ENCODE measurements around the gene TXNIP. TPM values are rescaled to one million over a fixed set of nuclear protein-coding genes. Genes with fewer than 3 reads are reported as not detected.
A peak's percentile ranks its signal among the peaks of the same experiment; 100 is the strongest.
"Not testable (repeated sequence)": the region's sequence is repeated elsewhere in the genome, so short reads cannot be mapped to it uniquely, and the experiment has no call there.

TXNIP gene
- polyA plus RNA-seq, 1 donor: 607 TPM

DNA sequence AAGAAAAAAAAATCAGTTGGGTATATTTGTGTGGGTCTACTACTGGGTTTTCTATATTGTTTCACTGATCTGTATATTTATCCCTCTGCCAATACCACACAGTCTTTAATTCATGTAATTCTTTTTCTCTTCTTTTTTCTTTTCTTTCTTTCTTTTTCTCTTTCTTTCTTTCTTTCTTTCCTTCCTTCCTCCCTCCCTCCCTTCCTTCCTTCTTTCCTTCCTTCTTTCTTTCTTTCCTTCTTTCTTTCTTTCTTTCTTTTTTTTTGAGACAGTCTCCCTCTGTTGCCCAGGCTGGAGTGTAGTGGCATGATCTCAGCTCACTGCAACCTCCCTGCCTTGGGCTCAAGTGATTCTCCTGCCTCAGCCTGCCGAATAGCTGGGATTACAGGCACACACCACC lies 30.3 kb upstream of the TXNIP start:
- not testable (repeated sequence) for H3K27me3 ChIP-seq (ENCODE audit: control insufficient read depth, insufficient read depth, low read length); H3K27ac ChIP-seq (ENCODE audit: low read length); H3K4me3 ChIP-seq (ENCODE audit: low read length); DNase-seq; H3K4me1 ChIP-seq (ENCODE audit: control insufficient read depth, insufficient read depth, low read length); H3K9me3 ChIP-seq (ENCODE audit: control insufficient read depth, low read depth, low read length); H3K36me3 ChIP-seq (ENCODE audit: control insufficient read depth, insufficient read depth, low read length)
- no CpG with 5 or more reads among the region's 1 CpG for whole genome bisulfite sequencing (ENCODE audit: insufficient coverage, low lambda C conversion rate)

DNA sequence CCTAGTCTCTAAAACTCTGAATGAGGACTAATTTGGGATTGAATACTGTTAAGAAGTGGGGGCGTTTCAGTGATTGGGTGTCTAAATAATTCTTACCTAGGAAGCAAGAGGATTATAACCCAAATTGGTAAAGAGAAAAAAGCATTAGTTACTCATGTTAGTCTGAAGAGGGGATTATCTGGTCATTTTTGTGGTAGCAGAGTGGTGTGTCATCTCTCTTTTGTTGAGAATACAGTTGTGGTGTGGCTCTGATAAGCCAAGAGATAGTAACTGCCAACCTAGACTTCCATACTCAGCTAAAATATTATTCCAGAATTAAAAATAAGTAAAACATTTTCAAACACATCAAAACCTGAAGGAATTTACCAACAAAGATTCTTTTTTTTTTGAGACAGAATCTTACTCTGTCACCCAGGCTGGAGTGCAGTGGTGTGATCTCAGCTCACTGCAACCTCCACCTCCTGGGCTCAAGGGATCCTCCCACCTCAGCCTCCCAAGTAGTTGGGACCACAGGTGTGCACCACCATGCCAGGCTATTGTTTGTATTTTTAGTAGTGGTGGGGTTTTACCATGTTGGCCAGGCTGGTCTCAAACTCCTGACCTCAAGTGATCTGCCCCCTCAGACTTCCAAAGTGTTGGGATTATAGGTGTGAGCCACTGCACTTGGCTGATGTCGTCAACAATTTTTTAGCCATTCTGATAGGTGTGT lies 29.6 kb upstream of the TXNIP start:
- not testable (repeated sequence) for H3K36me3 ChIP-seq (ENCODE audit: control insufficient read depth, insufficient read depth, low read length); DNase-seq; H3K4me1 ChIP-seq (ENCODE audit: control insufficient read depth, insufficient read depth, low read length); H3K4me3 ChIP-seq (ENCODE audit: low read length); H3K27ac ChIP-seq (ENCODE audit: low read length); H3K9me3 ChIP-seq (ENCODE audit: control insufficient read depth, low read depth, low read length)
- 100% methylated on average over 1 of the region's 2 CpGs for WGBS (ENCODE audit: insufficient coverage, low lambda C conversion rate)
- H3K27me3 ChIP-seq (ENCODE audit: control insufficient read depth, insufficient read depth, low read length): peaks cover 11% of the 10 kb centered on the region

DNA sequence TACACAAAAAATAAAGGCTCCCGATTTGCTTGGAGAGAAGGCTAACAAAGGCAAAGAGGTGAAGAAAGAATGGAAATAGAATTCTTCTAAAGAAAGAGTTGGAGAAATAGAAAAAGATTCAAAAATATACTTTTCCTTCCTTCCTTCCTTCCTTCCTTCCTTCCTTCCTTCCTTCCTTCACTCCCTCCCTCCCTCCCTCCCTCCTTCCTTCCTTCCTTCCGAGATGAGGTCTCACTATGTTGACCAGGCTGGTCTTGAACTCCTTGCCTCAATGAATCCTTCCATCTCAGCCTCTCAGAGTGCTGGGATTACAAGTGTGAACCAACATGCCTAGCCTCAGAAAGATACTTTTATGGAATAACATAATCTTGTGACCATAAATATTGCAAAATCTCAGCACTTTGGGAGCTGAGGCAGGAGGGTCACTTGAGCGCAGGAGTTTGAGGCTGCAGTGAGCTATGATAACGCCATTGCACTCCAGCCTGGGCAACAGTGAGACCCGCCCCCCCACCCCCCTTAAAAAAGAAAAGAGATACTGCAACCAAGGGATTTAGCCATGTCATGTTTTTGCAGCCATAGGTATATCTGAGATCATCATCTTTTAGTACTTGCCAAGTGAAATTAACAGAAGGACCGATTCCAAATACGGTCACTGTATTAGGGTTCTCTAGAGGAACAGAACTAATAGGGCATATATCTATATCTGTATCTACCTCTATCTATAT lies 26.2 kb upstream of the TXNIP start:
- H3K4me1 ChIP-seq (ENCODE audit: control insufficient read depth, insufficient read depth, low read length): peaks cover 5% of the 10 kb centered on the region
- DNase-seq: no peak
- 88% methylated on average over 1 of the region's 7 CpGs for WGBS (ENCODE audit: insufficient coverage, low lambda C conversion rate)
- no peak overlapping the region for H3K4me3 ChIP-seq (ENCODE audit: low read length)
- H3K9me3 ChIP-seq (ENCODE audit: control insufficient read depth, low read depth, low read length): peaks cover 3% of the 10 kb centered on the region
- H3K36me3 ChIP-seq (ENCODE audit: control insufficient read depth, insufficient read depth, low read length): no peaks in the 10 kb centered on the region
- no peak overlapping the region for H3K27ac ChIP-seq (ENCODE audit: low read length)
- peaks cover 41% of the 10 kb centered on the region for H3K27me3 ChIP-seq (ENCODE audit: control insufficient read depth, insufficient read depth, low read length)

DNA sequence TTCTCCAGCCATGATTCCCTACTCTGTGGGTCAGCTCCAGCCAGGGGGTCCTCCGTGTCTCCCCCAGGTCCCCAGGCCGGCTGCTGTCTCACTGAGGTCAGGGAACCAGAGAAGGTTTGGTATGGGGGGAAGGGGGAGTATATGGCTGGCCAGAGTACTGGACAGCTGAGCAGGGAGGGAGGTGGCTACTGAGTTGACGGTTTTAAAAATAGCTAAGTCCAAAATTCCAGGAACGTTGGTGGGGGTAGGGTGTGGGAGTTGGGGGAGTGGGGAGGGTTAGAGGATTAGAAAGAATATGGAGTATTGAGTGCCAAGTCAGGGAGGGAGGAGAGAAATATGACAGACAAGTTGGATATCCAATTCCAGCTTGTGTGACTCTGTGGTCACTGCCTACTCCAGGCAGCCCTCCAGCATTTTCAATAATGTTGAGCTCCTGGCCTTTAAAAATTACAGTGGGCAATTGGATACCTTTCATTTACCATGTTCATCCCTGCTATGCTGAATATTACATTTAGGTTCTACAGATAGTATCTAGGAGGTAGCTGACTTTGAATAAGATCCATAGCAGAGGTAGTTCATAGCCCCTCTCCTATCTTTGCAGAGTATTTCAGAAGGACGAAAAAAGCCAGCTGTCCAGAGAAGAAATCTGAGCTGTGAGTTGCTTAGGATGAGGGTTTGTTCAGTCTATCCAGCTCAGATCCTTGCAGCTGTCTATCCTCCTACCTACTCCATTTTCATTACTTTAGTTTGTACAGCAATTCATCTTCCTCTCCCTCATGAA lies 25.4 kb upstream of the TXNIP start, which contains the start of gene HJV:
HJV (minus strand) TSS at position 114 of the 781 bp plus-strand sequence. CDS start 1,504 bp downstream, outside the sequence.
- Histone ChIP-seq H3K9me3 (ENCODE audit: control insufficient read depth, low read depth, low read length) (peaks cover 3% of the 10 kb centered on the region), H3K4me1 (ENCODE audit: control insufficient read depth, insufficient read depth, low read length) (peaks cover 5% of the 10 kb centered on the region), H3K27me3 (ENCODE audit: control insufficient read depth, insufficient read depth, low read length) (peaks cover 41% of the 10 kb centered on the region), H3K36me3 (ENCODE audit: control insufficient read depth, insufficient read depth, low read length) (no peaks in the 10 kb centered on the region), H3K4me3 (ENCODE audit: low read length) (no peak within 1 kb of the TSS), H3K27ac (ENCODE audit: low read length) (no peak within 1 kb of the TSS)
- no peak for DNase-seq
- no CpG with 5 or more reads among the region's 5 CpGs for WGBS (ENCODE audit: insufficient coverage, low lambda C conversion rate)

DNA sequence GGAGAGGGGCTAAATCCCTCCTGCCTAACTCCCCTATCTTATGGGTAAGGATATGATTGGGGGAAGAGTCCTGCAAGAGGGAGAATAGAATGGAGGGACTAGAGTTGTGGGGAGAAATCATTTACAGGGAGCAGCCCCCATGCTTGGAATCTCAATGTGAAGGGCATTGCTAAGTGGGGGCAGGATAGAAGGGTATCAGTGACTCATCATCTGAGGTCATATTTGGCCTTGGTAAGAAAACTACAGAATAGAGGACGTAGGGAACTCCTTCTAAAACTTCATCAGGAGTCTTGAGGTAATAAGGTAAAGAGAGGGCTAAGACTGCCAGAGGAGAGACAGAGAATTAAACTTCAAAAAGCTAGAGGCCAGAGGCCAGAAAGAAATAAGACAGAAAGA lies 24.7 kb upstream of the TXNIP start:
- Histone ChIP-seq H3K36me3 (ENCODE audit: control insufficient read depth, insufficient read depth, low read length) (no peaks in the 10 kb centered on the region), H3K27me3 (ENCODE audit: control insufficient read depth, insufficient read depth, low read length) (peaks cover 46% of the 10 kb centered on the region), H3K9me3 (ENCODE audit: control insufficient read depth, low read depth, low read length) (peaks cover 3% of the 10 kb centered on the region), H3K4me3 (ENCODE audit: low read length) (no peak overlapping the region), H3K4me1 (ENCODE audit: control insufficient read depth, insufficient read depth, low read length) (peaks cover 5% of the 10 kb centered on the region), H3K27ac (ENCODE audit: low read length) (no peak overlapping the region)
- no peak for DNase-seq
- 75% methylated on average over 1 of the region's 1 CpG for WGBS (ENCODE audit: insufficient coverage, low lambda C conversion rate)

DNA sequence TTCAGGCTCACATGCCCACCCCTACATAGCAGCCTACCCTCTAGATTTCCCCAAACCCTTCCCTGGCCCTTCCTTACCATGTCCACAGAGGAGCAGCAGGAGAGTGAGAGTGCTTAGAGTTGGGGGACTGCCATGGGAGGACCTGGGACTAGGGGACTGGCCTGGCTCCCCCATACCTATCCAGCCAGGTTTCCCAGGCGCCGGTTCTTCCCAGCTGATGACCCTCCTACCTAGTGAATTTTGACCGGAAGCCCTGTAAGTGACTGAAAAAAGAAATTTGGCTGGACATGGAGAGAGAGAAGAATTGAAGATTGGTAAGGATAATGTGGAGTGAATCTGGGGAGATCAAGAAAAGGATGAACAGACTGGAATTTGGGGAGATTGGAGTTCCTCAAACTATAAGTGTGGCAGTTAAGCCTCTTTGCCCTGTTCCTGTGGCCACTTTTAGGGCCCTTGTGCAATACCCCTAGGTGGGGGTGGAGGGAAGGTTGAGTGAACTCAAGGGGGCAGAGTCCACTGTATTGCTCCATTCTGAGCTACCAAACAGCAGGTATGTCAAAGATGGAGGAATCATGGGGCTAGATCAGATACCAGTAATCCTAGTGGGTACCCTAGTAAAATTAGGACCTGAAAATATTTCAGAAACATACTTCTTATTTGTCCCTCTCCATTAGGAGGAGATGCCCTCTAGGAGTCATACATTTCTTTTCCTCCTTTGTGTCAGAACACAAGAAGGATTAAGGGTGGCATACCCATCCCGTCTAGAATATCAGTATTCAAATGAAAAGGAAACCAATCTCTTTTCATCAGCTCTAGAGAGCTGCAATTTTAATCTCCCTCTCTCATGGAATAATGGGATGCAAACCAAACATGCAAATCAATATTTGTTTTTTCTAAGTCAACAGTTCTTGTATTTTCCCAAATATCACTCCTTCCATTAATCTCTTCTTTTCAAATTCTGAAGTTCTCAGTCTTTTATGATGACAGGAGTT lies 24.0 kb upstream of the TXNIP start:
- no CpG with 5 or more reads among the region's 4 CpGs for WGBS (ENCODE audit: insufficient coverage, low lambda C conversion rate)
- peaks cover 3% of the 10 kb centered on the region for H3K9me3 ChIP-seq (ENCODE audit: control insufficient read depth, low read depth, low read length)
- no peaks in the 10 kb centered on the region for H3K36me3 ChIP-seq (ENCODE audit: control insufficient read depth, insufficient read depth, low read length)
- no peak overlapping the region for H3K27ac ChIP-seq (ENCODE audit: low read length)
- peaks cover 44% of the 10 kb centered on the region for H3K27me3 ChIP-seq (ENCODE audit: control insufficient read depth, insufficient read depth, low read length)
- peak in 1 of 2 donors; percentile 64 for DNase-seq
- peaks cover 5% of the 10 kb centered on the region for H3K4me1 ChIP-seq (ENCODE audit: control insufficient read depth, insufficient read depth, low read length)
- no peak overlapping the region for H3K4me3 ChIP-seq (ENCODE audit: low read length)

DNA sequence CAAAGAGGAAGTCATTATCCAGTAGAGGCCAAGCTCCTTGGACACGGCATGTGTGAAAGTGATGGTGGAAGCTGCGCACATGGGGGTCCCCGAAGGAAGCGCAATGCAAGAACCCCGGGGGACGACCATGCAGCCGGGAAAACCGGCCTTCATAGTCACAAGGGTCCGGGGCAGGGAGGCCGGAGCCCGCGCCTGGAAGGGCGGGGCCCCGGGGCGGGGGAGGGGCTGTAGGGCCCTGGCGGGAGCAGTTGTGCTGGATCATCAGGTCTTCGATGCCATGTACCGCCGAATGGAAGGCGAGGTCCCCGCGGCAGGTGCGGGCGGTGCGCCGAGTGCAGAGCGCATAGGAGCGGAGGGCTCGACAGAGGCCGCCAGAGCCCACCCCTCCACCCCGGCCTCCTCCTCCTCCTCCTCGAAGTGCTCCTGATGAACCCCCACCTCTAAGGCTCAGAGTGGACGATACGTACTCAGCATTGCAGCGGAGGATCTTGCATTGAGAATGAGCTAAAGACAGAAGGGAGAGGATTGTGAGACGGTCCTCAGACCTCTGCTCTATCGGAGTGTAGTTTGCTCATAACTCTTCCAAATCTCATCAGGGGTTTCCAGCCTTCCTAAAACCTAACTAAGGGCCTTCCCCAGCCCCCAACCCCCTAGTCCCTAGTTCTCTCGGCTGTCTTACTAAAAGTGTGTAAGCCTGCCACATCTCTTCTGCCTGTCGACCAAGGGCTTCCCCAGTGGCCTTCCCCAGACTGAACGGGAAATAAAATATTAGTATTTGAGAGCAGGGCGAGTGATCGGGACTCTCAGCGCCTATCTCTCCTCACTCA lies 23.1 kb upstream of the TXNIP start:
- no CpG with 5 or more reads among the region's 43 CpGs for WGBS (ENCODE audit: insufficient coverage, low lambda C conversion rate)

DNA sequence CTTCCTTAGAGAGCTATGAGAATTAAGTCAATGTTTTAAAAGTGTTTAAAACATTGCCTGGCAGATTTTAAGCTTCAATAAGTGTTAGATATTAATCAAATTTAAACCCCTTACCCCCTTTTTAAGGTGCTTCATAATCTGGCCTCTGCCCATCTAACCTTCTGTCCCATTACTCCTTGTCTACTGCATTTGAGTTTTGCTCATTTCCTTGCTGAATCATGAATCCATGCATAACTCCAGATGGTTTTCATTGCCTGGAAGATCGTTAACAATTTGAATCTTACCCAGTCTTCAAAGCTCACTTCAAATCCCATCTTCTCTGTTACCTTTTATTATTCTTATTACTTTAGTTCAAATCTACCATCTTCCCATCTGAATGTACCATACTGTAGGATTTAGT lies 20.5 kb upstream of the TXNIP start:
- Histone ChIP-seq H3K9me3 (ENCODE audit: control insufficient read depth, low read depth, low read length) (peaks cover 3% of the 10 kb centered on the region), H3K27ac (ENCODE audit: low read length) (no peak overlapping the region), H3K27me3 (ENCODE audit: control insufficient read depth, insufficient read depth, low read length) (peaks cover 45% of the 10 kb centered on the region), H3K4me3 (ENCODE audit: low read length) (no peak overlapping the region), H3K36me3 (ENCODE audit: control insufficient read depth, insufficient read depth, low read length) (no peaks in the 10 kb centered on the region), H3K4me1 (ENCODE audit: control insufficient read depth, insufficient read depth, low read length) (peaks cover 5% of the 10 kb centered on the region)
- WGBS (ENCODE audit: insufficient coverage, low lambda C conversion rate): 100% methylated on average over 1 of the region's 1 CpG
- DNase-seq: no peak

More for the DNA sequence above, 23.1 kb upstream of the TXNIP start:
- peaks cover 44% of the 10 kb centered on the region for H3K27me3 ChIP-seq (ENCODE audit: control insufficient read depth, insufficient read depth, low read length)
- no peak overlapping the region for H3K27ac ChIP-seq (ENCODE audit: low read length)
- H3K9me3 ChIP-seq (ENCODE audit: control insufficient read depth, low read depth, low read length): peaks cover 3% of the 10 kb centered on the region
- H3K36me3 ChIP-seq (ENCODE audit: control insufficient read depth, insufficient read depth, low read length): no peaks in the 10 kb centered on the region
- DNase-seq: no peak
- H3K4me1 ChIP-seq (ENCODE audit: control insufficient read depth, insufficient read depth, low read length): peaks cover 5% of the 10 kb centered on the region
- H3K4me3 ChIP-seq (ENCODE audit: low read length): no peak overlapping the region

DNA sequence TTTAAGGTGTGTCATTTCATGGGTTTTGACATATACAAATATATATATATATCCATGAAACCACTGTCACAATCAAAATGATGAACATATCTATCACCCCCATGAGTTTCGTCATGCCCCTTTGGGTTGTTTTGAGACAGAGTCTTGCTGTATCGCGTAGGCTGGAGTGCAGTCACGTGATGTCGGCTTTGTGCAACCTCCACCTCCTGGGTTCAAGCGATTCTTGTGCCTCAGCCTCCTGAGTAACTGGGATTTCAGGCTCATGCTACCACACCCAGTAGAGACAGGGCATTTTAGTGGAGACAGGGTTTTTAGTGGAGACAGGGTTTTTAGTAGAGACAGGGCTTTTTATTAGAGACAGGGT lies 17.2 kb upstream of the TXNIP start:
- H3K27me3 ChIP-seq (ENCODE audit: control insufficient read depth, insufficient read depth, low read length): peaks cover 17% of the 10 kb centered on the region
- H3K9me3 ChIP-seq (ENCODE audit: control insufficient read depth, low read depth, low read length): no peaks in the 10 kb centered on the region
- H3K4me1 ChIP-seq (ENCODE audit: control insufficient read depth, insufficient read depth, low read length): no peaks in the 10 kb centered on the region
- whole genome bisulfite sequencing (ENCODE audit: insufficient coverage, low lambda C conversion rate): no CpG with 5 or more reads among the region's 6 CpGs
- H3K4me3 ChIP-seq (ENCODE audit: low read length): no peak overlapping the region
- H3K36me3 ChIP-seq (ENCODE audit: control insufficient read depth, insufficient read depth, low read length): no peaks in the 10 kb centered on the region
- no peak for DNase-seq
- H3K27ac ChIP-seq (ENCODE audit: low read length): no peak overlapping the region

All from large intestine (tissue), 3 donors.